Measurements from ENCODE around the gene ASCL5.

- TF ChIP-seq CHD1 (IDR thresholded peaks at IDR 0.05; ENCODE audit: low read depth, low read length) (no peak), CBFB (IDR thresholded peaks at IDR 0.05; ENCODE audit: low read depth) (no peak), NKRF (conservative IDR thresholded peaks at IDR 0.05) (no peak), ASH2L (IDR thresholded peaks at IDR 0.05; ENCODE audit: borderline replicate concordance, low read depth) (no peak), POLR2A (IDR thresholded peaks at IDR 0.05; ENCODE audit: low read depth, low read length) (no peak), RAD21 (IDR thresholded peaks at IDR 0.05; ENCODE audit: insufficient read depth, low read depth, low read length) (no peak)
Observed at GRCh38 chr1:201137024-201137392, 10.0 kb upstream of the ASCL5 start.
